Tibial nerve (tissue), 4 donors: ENCODE results near the gene CGB7.

Experiments
- CTCF ChIP-seq, 5 experiments: fragments of 200-600 bp in 3 of 5; fragments of 450-650 bp in 2 of 5; sonication (generic) in 3 of 5; IDR thresholded peaks; one replicate each; pipeline ENCODE4 v1.5.1; 2016 to 2019; ENCODE audit warnings: antibody characterized with exemption in 5 of 5, mild to moderate bottlenecking in 3 of 5, moderate library complexity in 2 of 5
- EP300 ChIP-seq, 2 donors: sonication (generic); formaldehyde crosslinking; IDR thresholded peaks; one replicate each; pipeline ENCODE4 v1.6.1; 2017; ENCODE audit warnings: antibody characterized with exemption in 2 of 2, mild to moderate bottlenecking in 1 of 2
- POLR2A ChIP-seq, 2 donors: fragments of 450-650 bp; IDR thresholded peaks; one replicate each; pipeline ENCODE4 v1.6.1; 2017; ENCODE audit warnings: antibody characterized with exemption in 2 of 2, mild to moderate bottlenecking in 2 of 2, moderate library complexity in 2 of 2

GRCh38 chr19:49092686-49093085, 35.1 kb upstream of the CGB7 start:
- no peak for TF ChIP-seq CTCF (IDR thresholded peaks at IDR 0.05)
- no peak for TF ChIP-seq EP300 (IDR thresholded peaks at IDR 0.05)
- no peak for TF ChIP-seq POLR2A (IDR thresholded peaks at IDR 0.05)
